ENCODE results near the gene FETUB.

FETUB gene, protein sequence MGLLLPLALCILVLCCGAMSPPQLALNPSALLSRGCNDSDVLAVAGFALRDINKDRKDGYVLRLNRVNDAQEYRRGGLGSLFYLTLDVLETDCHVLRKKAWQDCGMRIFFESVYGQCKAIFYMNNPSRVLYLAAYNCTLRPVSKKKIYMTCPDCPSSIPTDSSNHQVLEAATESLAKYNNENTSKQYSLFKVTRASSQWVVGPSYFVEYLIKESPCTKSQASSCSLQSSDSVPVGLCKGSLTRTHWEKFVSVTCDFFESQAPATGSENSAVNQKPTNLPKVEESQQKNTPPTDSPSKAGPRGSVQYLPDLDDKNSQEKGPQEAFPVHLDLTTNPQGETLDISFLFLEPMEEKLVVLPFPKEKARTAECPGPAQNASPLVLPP

DNA sequence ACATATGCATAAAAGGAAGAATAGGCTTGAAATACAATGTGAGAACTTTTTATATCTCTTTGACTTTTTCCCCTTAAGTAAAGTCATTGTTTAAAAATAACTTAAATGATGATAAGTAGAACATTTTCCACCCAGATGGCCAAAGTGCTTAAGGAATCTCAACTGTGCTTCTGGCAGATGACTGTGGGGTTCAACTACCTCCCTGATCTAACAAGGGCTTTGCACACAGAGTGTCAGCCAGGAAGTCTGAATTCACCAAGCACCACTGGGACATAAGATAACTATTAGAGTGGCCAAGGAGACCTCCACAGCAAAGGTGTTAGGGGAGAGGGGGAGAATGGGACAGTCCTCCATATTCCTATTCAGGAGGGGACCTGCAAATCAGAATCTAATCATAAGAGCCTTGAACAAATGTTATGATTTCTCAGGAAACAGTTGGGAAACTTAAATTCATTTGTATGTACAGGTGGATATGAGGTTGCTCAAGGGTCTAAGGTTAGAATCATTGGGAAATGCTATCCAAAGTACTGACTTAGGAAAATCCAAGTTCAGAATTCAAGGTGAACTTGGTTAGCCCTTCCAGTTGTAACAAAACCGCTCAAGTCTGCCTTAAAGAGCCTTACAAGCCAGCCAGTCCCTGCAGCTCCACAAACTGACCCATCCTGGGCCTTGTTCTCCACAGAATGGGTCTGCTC is at the start of gene FETUB:
Gene FETUB (plus strand): TSS at position 622 of the 695 bp plus-strand sequence. CDS start 62 bp downstream, at position 684.
- DNase-seq (ENCODE audit: low spot score): no peak

DNA sequence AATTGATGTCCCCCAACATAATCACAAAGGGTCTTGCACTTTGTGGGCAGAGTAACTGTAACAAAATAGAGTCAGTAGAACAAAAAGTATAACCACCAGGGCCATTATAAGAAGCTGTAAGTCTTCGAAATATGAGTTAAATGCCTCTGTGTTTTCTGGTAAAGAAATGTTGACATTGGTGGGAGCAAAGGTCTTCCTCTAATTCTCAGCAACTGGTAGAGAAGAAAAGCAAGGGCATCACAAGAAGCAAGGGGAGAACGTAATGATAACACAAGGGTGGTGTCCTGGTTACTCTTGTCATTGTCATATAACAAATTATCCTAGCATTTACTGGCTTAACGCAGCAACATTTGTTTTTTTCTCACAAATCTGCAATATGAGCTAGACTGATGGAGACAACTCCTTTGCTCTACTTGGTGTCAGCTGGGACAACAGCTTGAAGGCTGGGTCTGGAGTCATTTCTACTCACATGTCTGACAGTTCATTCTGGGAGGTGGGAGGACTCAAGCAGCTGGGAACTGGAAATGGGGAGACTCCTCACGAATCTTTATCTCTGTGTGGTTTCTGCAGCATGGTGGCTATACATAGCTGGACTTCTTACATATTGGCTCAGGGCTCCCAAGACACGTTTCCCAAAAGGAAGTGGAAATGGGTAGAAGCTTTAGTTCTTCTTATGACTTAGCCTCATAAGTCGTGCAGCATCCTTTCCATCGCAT is 49.5 kb upstream of the FETUB start:
- no peak for DNase-seq (ENCODE audit: low spot score)

DNA sequence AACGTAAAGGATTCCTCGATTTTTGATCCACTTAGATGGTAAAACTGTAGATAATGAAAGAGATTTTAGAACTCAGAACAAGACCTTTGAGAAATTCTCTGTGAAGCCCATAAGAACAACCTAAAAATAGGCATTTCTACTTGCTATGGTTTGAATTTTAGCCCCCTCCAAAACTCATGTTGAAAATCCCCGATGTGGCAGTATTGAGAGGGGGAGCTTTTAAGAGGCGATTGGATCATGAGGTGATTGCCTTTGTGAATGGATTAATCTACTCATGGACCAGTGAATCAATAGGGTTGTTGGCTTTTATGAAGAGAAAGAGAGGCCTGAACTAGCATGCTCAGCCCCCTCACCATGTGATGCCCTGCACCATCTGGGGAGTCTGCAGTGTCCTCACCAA is 47.5 kb upstream of the FETUB start:
- no peak for DNase-seq (ENCODE audit: low spot score)

DNA sequence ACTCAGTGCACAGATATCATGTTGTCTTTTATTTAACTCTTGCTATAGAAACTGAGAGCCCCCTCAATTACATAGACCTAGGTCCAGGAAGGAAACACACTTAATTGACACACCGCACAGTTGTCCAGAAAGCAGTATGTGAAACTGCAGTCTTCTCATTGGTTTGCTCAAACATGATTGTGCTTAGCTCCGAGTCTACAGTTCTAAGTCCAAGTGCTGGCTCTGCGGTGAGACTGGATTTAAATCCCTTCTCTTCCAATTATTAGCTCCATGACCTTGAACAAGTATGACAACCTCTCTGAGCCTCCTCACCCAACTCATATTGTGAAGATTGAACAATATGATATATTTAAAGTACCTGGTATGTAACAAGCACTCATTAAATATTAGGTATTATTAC is 46.3 kb upstream of the FETUB start:
- DNase-seq (ENCODE audit: low spot score): no peak

DNA sequence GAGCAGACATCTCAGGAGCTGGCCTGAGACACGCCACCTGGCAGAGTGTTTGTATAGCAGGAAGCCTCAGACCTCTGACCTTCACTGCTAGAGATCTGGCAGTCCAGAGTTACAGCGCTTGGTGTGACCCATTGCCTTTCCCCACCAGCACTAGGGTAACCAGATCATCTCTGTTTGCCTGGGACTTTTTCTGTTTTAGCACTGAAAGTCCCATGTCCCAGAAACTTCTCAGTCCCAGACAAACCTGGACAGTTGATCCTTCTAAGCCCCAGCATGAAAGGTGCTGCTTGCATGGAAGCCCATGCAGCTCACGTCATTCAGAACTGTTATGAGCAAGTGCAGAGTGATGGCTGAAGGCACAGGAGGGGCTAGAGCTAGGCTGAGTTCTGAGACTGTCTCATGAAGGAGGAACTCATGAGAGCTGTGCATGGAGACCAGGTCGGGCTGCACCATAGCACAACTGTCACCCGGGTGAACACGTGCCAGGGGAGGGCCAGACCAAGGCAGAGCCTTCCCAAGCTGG is 45.5 kb upstream of the FETUB start:
- no peak for DNase-seq (ENCODE audit: low spot score)

DNA sequence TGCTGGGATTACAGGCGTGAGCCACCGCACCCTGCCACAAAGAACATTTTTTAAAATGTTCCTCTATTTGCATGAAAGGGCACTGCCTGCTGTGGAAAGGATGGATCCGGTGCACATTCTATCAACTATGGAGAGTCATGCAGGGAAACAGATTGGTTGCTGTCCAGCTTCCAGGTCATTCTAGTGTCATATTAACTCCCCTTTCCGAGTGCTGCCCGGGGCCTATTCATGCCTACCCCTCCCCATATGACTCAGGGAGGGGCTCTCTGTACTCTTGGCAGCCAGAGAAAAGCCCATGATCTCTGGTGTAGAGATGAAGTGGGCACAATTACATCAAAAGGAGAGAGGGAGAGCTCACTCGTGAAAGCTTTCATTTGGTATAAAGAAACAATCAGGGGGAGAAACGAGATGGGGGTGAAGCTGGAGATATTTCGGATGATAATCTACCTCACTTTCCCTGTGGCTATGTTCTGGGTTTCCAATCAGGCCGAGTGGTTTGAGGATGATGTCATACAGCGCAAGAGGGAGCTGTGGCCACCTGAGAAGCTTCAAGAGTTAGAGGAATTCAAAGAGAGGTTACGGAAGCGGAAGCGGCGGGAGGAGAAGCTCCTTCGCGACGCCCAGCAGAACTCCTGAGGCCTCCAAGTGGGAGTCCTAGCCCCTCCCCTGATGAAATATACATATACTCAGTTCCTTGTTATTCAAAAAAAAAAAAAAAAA is 43.5 kb upstream of the FETUB start:
- no peak for DNase-seq (ENCODE audit: low spot score)

DNA sequence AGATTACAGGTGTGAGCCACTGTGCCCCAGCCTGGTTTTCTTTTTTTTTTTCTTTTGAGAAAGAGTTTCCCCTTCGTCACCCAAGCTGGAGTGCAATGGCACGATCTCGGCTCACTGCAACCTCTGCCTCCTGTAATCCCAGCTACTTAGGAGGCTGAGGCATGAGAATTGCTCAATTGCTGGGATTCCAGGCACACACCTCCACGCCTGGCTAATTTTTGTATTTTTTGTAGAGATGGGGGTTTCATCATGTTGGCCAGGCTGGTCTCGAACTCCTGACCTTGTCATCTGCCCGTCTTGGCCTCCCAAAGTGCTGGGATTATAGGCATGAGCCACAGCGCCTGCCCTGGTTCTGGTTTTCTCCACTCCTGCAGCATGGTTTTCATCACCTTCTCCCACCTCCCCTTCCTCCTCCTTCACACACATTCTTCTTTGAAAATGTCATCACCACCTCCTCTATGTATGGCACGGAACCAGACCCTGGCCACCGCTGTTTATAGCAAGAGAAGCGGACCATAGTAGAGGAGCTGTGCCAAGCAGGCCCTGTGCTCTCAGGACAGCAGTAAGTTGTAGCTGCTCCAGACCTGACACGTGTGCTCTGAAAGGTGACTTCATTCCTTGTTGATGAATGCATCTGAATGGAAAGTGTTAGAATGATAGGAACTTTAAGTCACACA is 42.0 kb upstream of the FETUB start:
- DNase-seq (ENCODE audit: low spot score): no peak

DNA sequence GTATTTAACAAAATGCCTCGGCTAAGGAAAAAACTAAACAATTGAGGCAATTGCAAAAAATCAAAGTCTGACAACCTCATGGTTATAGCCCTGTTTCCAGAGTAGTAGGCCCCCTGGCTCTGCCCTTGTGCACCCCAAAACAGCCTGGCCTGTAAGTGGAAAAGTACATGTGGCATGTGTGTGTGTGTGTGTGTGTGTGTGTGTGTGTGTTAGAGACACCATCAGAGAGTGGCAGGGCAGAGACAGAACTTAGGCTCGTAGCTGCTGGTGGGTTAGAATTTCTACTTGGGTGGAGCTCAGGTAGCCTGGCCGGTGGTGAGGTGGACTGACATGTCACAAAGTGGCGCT is 41.4 kb upstream of the FETUB start:
- no peak for DNase-seq (ENCODE audit: low spot score)

DNA sequence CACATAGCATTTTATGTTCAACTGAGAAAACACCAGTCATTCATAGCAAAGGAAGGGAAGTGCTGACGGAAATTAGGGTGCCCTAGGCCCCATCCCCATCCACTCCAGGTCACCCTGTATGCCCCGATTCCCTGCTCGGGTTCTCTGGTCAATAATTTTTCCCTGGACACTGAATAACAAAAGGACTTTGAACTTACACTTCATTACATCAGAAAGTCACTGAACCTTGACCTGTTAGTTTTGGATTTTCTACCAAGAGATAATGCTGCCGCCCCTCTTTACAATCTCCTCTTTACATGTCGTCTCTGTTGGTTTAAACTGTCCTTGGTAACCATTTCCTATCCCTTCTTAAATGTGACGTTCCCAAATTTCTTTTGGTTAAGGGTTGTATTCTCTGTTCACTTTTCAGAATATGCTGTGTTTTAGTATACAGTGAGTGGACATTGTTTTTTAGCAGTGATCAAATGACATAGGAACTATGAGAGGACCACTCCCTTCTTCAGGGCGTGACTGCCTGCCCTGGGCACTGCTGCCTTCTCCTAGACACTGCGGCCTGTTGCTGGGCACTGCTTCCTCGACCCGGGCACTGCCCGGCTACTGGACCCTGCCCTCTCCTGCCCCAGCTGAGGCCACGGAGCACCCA is 40.9 kb upstream of the FETUB start:
- DNase-seq (ENCODE audit: low spot score): no peak

DNA sequence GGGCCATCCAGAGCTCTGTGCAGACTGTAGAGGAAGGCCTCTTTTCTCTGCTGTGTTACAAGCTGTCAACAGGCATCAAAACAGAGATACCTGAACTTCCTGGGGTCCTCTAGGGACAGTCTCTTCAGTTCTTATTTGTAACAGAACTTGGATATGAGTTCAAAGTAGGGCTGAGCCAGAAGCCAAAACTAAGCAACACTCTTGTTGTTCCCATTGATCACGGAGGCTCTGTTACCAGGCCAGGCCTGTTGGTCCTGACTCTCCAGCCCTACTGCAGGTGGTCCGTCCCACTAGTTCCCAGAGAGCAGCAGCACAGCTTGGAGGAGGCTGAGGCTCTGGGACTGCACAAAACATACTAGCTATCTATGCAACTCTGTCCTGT is 40.4 kb upstream of the FETUB start:
- DNase-seq (ENCODE audit: low spot score): no peak

DNA sequence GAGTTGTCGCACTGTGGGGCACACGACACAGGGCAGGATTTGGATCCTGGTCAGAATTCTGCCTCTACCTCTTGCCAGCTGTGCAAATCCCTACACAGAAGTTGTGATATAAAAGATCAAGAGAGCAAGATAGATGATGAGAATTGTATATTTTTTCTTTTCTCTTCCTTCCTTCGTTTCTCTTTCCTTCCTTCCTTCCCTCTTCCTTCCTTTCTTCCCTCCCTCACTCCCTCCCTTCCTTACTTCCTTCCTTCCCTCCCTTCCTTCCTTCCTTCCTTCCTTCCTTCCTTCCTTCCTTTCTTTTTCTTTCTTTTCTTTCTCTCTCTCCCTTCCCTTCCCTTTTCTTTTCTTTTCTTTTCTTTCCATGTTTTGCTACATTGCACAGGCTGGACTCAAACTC is 39.3 kb upstream of the FETUB start:
- no peak for DNase-seq (ENCODE audit: low spot score)

DNA sequence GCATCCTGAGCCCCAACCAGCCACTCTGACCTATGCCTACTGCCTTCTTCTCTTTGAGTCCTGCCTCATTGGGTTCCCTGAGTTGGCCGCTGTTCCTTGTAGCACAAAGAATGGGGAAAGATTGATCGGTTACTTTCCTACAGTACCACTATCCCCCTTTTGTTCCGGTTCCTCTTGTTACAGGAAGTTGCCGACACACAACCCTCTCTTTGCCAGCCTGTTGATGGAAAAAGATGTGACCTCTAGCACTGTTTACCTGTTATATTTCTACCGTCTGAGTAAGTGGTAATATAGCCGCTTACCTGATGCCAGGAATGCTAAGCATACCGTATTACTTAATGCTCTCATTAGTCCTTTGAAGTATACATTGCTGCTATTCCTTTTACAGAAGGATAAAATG is 37.0 kb upstream of the FETUB start:
- no peak for DNase-seq (ENCODE audit: low spot score)

DNA sequence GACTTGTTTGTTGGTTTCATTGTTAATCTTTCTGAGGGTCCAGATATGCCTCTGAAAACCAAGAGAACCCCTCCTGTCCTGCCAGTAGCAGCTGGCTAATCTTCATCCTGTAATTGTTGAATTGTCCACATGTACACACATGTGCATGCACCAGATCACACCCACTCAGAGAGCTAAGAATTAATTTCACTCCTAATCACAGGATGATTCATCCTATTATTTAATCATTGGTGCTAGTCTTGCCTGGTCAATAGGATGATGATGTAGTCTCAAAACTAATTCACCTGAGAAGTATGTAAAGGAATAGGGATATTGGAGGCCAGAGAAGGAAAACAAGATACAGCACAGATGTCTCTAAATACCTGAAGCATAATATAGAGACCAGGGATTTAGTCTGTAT is 35.1 kb upstream of the FETUB start:
- no peak for DNase-seq (ENCODE audit: low spot score)

DNA sequence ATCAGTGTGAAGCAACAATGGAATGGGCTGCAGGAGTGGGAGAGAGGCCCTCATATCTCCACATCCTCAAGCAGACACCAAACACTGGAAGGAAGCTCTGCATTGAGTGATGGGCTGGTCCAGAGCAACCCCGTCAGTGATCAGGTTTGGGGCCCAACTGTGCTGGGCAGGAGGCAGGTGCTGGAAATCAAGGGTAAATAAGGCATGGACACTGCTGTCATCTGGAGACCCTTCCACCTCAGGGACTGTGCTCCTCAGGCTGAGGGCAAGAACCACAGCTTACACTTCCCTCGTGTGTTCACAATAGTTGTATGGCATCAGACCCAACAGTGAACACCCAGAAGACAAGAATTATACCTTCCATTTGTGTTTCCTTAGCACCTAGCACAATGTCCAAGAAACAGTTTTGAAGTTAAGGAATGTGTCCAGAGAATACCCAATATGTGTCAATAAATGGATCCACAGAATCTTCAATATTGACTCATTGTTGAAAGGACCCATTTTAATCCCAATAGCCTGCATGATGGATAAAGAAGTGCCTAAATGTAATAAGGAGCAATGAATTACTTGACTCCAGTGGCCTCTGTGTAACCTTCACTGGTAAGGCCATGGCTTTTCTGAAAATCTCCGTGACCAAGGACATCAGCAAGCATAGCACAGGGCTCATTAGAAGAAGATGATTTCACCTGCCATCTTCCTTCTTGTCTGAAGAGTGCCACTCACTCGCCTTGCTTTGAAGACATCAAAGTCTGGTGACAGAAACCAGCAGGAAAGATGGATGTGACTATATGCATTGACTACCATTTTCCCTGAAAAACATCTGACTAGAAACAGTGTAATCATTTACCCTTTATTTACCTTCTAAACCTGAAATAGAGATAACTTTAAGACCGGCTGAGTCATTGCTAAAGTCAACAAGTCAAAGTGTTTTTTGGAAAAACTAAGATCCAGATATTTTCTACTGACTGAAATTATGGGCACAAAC is 34.3 kb upstream of the FETUB start:
- DNase-seq (ENCODE audit: low spot score): no peak

DNA sequence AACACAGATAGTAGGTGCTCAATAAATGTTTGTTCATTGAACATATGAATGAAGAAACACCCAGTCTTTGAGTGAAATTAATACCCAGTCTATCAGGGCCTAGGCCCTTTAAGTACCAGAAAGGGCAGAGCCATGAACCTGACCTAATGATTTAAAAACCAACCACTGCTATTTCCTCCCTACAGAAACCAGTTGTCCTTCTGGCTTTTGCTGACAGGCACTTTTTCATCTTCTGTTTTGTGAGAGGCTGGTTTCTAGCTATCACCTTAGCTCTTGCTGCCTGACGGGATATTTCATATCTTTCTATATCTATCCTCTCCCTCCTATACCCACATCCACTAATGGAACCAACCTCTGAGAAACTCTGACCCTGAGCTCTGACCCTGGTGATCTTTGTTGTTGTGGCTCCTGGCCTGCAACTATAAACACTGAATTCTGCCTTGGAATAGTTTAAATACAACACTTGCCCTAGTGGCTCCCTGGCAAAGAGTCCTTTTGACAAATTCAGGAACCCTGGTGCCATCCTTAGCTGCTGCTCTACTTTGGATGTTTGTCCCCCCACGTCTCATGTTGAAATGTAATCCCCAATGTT is 31.5 kb upstream of the FETUB start:
- no peak for DNase-seq (ENCODE audit: low spot score)

DNA sequence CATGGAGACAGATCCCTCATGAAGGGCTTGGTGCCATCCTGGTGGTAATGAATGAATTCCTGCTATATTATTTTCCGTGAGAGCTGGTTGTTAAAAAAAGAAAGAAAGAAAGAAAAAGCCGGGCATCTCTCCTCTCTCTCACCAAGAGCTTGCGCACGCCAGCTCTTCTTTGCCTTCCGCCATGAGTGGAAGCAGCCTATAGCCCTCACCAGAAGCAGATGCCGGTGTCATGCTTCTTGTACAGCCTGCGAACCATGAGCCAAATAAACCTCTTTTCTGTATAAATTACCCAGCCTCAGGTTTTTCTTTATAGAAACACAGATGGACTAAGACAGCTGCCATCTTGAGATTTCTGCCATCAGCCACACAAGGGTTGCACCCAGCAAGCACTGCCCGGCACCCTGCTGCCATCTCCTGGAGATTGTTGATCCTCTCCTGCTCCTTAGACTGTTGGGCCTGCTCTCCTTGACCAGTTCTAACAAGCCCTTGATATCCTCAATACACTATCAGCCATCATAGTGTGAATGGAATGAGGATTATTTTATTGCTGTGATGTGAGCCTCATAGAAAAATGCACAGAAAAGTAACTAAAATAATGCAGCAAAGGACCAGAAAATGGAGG is 30.8 kb upstream of the FETUB start:
- DNase-seq (ENCODE audit: low spot score): no peak

DNA sequence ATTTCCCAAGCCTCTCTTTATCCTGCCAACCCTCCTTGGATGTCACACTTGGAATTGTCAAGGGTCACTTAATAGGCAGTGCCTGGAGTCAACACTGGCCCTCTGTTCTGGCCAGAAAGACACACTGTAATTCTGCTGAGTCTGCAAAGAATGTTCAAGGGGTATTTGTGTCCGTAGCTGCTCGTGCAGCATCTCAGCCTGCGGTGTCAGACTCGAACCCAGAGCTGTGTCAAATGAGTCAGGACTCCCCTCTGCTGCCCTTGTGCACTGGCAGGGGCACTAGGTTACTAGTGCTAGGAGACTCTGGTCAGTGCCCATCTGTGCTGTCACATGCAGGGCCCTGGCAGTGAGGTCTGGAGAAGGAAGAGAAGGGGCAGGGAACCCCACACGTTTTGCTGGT is 28.1 kb upstream of the FETUB start:
- DNase-seq (ENCODE audit: low spot score): no peak

DNA sequence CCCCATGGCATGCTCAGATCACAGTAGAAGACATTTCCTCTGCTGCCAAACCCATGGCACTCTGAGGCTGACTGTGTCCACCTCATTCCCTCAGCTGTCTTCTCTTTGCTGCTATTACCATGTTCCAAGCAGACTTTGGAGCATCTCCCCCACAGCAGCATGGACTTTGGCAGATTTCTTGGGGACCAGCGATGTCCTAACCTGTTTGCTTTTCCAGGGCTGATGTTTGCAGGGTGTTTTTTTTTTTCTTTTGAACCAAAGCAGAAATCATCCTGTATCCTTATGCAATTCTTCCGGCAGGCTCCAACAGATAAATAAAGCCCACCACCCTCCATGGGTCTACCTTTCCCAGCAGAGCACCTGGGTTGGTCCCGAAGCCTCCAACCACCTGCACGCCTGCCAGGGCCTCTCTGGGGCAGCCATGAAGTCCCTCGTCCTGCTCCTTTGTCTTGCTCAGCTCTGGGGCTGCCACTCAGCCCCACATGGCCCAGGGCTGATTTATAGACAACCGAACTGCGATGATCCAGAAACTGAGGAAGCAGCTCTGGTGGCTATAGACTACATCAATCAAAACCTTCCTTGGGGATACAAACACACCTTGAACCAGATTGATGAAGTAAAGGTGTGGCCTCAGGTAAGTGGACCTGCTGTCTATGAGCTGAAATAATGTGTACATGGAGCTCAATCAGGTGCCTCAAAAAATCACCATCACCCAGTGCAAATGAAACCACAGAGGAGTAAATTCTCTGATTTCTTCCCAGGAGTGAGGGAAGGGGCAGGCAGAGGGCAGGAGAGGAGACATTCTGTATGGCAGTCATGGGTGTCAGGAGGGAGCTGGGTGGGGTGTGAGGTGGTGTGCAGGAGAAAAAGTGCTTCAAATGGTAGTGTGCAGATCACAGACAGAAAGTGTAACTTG is 27.2 kb upstream of the FETUB start, which contains the start of gene AHSG:
Gene AHSG (plus strand): TSS at position 340 of the 916 bp plus-strand sequence. CDS start 82 bp downstream, at position 422.
- no peak for DNase-seq (ENCODE audit: low spot score)
